GM12891 (cell line): ENCODE measurements around the gene GTF3C5.
"Not testable (repeated sequence)": the region's sequence is repeated elsewhere in the genome, so short reads cannot be mapped to it uniquely, and the experiment has no call there.

Experiments
- DNase-seq: peaks from one replicate; pipeline ENCODE4 v3.0.0; 2011; ENCODE audit warnings: low spot score; ENCODE audit not compliant: insufficient read length
- FAIRE-seq: peaks from 2 replicates; lab custom pipeline; 2011; peaks lifted over from hg19 to GRCh38; lab: Jason Lieb, UNC
- PAX5 ChIP-seq: IDR thresholded peaks from 2 replicates; pipeline ENCODE4 v1.6.1; 2011; ENCODE audit warnings: low read length, moderate library complexity, mild to moderate bottlenecking; ENCODE audit not compliant: insufficient read depth, severe bottlenecking
- POLR2A ChIP-seq: IDR thresholded peaks from 2 replicates; pipeline ENCODE4 v1.6.1; 2011; ENCODE audit warnings: low read depth, low read length, control low read depth
- POLR2AphosphoS5 ChIP-seq: IDR thresholded peaks from 2 replicates; pipeline ENCODE4 v1.6.1; 2011; ENCODE audit warnings: low read depth, low read length, control low read depth
- POU2F2 ChIP-seq: IDR thresholded peaks from 2 replicates; pipeline ENCODE4 v1.6.1; 2011; ENCODE audit warnings: low read depth, mild to moderate bottlenecking, control low read depth, low read length, moderate library complexity
- SPI1 ChIP-seq: IDR thresholded peaks from 2 replicates; pipeline ENCODE4 v1.6.1; 2011; ENCODE audit warnings: low read depth, low read length, control low read depth
- TAF1 ChIP-seq: IDR thresholded peaks from 2 replicates; pipeline ENCODE4 v1.6.1; 2011; ENCODE audit warnings: low read depth, low read length, control low read depth

GTF3C5 gene

DNA sequence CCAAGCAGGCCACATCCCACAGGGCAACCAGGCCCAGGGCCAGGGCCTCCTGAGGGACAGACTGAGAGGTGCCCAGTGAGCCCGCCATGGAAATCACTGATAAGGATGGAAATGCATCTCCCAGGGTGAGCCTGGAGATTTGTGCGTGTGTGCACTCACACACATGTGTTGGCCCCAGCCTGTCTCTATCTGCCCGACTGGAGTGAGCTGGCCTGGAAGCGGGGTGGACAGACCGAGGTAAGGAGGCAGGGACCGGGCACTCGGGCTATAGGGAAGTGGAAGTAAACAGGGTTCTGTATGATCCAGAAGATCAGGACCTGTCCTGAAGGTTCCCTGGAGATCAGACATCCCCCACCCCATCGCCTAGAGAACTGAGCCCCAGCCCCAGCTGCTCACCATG, 34.9 kb upstream of the GTF3C5 start:
- no peak for TF ChIP-seq POU2F2
- DNase-seq (no peak), FAIRE-seq (no peak)

DNA sequence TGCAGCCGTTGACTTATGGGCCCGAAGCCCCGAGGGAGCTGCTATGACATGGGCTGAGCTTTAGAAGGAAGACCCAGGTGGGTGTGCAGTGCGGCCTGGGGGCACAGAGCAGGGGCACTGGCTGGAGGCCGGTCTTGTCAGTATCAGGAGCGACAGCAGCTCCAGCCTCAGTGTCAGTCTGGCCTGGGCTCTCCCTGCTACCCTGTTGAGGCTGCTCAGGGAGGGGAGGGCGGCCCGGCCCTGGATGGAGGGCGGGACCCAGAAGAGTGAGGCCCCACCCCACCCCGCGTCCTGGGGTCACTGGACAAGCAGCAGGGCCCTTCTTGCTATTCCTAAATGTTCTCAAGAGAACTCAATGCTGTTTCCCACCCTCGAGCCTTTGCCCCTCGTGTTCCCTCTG, 34.3 kb upstream of the GTF3C5 start:
- DNase-seq, result no peak
- TF ChIP-seq POU2F2 (no peak), PAX5 (no peak), POLR2A (no peak), POLR2AphosphoS5 (no peak), SPI1 (no peak), TAF1 (no peak)
- FAIRE-seq, result no peak

DNA sequence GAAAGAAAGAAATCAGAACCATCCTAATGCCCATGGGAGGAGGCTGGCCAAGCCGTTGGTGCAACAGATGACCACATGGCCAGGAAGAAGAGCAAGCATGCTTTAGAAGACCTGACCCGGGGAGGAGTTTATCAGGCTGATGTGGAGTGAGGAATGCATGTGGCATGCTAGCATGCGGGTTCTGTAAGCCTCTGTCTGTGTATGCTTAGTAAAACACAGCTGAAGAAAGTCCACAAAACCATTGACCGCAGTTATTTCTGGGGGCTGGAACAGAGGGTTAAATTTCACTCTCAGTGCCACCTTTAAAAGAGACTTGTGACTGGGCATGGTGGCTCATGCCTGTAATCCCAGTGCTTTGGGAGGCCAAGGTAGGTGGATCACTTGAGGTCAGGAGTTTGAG, 33.2 kb upstream of the GTF3C5 start:
- DNase-seq, result no peak
- no peak for FAIRE-seq
- TF ChIP-seq PAX5 (no peak), POU2F2 (no peak), POLR2AphosphoS5 (no peak), SPI1 (no peak), TAF1 (no peak), POLR2A (no peak)

DNA sequence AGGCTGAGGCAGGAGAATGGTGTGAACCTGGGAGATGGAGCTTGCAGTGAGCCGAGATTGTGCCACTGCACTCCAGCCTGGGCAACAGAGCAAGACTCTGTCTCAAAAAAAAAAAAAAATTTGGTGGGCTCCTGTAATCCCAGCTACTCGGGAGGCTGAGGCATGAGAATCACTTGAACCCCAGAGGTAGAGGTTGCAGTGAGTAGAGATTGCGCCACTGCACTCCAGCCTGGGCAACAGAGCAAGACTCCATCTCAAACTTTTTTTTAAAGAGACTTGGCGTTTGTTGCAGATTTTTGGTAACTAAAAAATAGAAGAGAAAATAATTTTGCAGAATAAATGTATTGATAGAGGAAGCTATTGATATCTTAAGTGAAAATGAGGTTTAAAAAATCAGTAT, 32.6 kb upstream of the GTF3C5 start:
- FAIRE-seq, result not testable (repeated sequence)

DNA sequence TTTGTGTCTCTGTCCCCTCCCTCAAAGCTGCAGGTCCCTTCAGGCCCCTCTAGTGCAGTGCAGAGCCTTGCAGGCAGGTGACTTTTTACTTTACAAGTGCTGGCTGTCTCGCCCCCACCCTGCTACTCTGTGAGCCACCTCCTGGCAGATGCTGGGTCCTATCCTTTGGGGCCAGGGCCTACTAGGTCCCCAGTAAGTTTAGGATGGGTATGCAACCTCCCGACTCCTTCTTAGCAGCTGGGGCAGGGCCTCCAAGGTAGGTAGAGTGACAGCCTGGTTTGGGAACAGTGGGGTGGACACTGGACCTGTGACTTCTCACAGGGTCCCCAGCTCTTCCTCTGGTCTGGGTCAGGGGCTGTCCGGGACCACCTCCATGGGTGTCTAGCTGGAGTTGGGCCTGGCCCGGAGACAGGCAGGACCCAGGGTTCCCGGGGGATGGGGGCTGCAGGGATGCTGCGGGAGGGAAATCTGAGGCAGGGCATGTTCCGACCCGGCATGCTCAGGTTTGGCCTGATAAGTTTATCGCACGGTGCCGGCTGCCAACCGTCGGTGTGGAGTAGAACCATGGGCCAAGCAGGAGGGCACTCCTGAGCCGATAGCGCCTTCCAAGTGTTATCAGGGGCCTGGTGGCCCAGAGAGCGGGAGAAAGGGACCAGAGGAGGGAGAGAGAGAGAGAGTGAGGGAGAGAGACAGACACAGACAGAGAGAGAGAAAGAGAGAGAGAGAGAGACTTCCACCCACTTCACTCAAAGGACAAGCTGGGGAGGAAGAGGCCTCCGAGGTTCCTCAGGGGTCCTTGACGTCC, 31.8 kb upstream of the GTF3C5 start:
- DNase-seq (no peak), FAIRE-seq (no peak)
- TF ChIP-seq POLR2AphosphoS5, result no peak
- TF ChIP-seq POU2F2, result no peak
- no peak for TF ChIP-seq PAX5
- no peak for TF ChIP-seq POLR2A
- TF ChIP-seq TAF1, result no peak

More for the DNA sequence above, 32.6 kb upstream of the GTF3C5 start:
- not testable (repeated sequence) for DNase-seq

DNA sequence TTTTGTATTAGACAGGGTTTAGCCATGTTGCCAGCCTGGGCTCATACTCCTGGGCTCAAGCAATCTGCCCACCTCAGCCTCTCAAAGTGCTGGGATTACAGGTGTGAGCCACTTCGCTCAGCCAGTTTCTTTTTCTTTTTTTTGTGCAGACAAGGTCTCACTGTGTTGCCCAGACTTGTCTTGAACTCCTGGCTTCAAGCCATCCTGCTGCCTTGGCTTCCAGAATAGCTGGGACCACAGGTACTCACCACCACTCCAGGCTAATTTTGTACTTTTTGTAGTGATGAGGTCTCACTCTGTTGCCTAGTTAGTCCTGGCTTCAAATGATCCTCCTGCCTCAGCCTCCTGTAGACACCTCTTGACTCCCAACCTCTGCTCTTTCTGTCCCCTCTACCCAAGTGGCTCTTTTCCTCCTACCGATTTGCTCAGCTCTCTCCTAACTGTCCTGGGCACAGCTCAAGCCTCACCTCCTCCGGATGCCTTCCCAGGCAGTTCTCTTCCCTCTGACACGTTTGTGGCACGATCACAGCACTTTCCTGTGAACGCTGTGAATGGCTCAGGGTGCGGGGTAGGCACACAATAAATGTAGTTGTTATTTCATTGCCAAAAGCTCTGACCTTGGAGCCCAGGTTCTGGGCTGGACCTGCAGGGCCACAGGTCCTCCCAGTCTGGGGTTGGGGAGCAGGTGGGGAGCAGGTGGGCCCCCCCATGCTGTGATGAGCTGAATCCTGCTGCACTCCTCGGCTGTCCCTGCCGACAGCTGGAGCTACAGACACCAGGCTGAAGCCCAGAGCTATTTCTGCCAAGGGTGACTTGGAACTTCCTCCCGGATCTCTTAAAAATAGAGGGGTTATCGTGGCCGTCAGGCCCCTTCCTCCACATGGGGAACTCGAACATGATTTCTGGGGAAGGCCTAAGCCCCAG, 28.4 kb upstream of the GTF3C5 start:
- TF ChIP-seq TAF1 (no peak), SPI1 (no peak), POLR2AphosphoS5 (no peak), POLR2A (no peak)
- FAIRE-seq, result no peak
- DNase-seq, result no peak

DNA sequence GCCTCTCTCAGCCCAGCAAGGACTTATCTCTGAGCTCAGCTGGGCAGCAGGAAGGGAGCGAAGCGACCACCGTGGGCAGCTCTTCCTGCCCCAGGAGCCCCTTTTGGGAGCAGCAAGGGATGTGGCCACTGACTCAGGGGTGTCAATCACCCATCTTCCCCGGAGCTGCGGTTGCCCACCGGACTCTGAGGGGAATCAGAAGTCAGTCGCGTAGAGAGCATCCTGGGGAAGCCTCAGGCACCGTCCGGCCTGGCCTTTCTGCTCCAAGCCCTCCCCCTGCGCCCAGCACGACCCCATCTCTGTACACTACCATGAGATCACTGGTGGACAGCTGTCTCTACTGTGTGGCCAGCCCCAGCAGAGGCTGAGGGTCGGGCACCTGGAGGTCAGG, 27.7 kb upstream of the GTF3C5 start:
- FAIRE-seq, result no peak
- no peak for DNase-seq
- no peak for TF ChIP-seq SPI1
- no peak for TF ChIP-seq POU2F2
- TF ChIP-seq TAF1, result no peak
- TF ChIP-seq POLR2A, result no peak
- TF ChIP-seq PAX5, result no peak
- no peak for TF ChIP-seq POLR2AphosphoS5

DNA sequence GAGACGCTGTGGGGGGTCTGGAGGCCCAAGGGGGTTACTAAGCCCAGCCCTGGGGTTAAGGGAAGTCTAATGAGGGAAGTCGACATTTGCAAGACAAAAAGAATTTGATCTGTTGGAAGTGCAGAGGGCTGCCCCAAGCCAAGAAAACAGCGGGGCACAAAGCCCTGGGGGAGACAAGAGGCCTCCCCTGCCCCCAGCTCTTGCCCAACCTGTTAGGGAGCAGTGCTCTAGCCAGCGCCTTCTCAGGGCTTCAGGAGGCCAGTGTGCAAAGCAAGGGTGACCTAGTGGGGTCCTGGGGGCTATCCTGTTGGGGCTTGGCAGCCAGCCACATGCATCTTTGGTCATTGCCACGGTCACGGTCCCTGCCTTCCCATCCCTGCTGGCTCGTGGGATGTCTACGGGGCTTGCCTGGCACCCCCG, 27.1 kb upstream of the GTF3C5 start:
- FAIRE-seq, result no peak
- TF ChIP-seq POU2F2, result no peak
- TF ChIP-seq SPI1, result no peak
- no peak for TF ChIP-seq TAF1
- TF ChIP-seq PAX5, result no peak
- no peak for TF ChIP-seq POLR2AphosphoS5
- TF ChIP-seq POLR2A, result no peak
- no peak for DNase-seq

DNA sequence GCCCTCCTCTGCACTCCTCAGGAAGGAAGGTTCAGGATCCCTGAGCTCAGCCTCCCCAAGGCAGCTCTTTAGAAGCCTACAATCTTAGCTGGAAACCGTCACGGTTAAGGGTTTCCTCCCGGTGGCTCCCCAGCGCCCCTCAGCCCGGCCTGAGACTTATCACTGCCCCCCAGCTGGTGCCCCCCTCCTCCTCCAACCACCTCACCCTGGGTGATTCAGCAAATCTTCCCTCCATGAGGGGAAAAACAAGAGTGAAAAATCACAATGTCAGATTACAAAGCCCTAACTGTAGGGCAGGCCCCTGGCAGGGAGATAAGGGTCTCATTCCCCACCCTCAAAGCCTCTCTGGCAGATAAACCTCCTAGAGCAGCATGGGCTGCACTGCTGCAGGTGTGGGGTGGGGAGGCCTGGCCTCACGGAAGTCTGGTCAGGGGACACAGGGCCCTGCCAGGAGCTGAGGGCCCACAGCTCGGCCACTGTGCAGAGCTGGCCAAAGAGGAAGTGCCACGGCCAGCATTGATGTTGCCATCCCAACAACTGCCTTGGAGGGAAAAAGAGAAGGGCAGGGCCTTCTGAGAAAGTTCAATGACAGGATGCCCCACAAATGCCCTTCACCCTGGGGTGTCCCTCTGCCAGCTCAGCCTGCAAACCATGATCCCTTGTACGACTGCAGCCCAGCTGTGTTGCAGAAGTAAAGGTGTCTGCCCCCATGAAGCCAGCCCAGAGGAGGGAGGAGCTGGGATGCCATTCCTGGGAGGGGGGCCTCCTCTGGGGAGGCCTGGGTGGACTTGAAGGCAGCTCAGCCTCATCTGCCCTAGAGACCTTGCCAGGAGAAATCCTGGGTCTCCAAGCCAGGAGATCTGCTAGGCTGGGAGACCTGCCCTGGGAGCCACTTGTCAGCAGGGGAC, 26.5 kb upstream of the GTF3C5 start:
- FAIRE-seq (no peak), DNase-seq (no peak)
- TF ChIP-seq PAX5 (no peak), POU2F2 (no peak), POLR2AphosphoS5 (no peak), POLR2A (no peak), SPI1 (no peak), TAF1 (no peak)
